ENCODE results near the gene PLEKHN1.
A peak's percentile ranks its signal among the peaks of the same experiment; 100 is the strongest.
"Not testable (repeated sequence)": the region's sequence is repeated elsewhere in the genome, so short reads cannot be mapped to it uniquely, and the experiment has no call there.

The PLEKHN1 gene

DNA sequence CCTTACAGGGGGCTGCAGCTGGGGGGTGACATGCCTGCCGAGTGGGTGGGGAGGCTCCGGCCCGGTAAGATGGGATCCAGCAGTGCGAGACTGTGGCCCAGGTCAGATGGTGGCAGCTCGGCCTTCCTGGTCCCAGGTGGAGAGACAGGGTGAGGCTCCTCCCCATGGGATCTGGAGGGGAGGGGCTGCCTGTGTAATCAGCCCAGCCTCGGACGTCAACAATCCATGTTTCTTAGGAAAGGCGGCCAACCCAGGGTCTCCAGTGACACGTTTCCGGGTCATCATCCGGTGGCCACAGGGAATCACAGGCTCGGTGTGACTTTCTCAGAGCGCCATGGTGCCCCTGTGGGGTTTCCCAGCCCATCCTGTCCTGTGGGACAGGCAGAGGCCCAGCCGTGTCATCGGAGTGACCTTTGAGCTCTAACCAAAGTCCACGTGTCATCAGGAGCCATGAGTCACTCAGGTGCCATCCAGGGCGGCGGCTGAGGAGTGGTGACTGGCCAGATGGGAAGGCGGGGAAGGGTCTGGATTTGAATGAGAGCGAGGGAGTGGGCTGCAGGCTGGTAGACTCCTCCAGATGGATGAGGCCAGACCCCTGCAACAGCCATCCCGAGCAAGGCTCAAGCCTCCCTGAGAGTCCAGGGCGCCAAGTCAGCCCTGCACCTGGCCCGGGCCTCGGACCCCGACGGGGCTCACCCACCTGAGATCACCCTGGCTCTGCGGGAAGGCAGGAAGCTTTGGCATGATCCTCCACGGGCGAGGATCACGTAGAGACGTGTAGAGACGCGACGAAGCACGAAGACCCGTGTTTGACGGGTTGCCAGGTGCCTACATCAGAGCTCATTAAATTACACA is 40.2 kb downstream of the PLEKHN1 start:
- H3K27ac ChIP-seq (ENCODE audit: low read length) = no peak overlapping the region
- no peaks in the 10 kb centered on the region for H3K9me2 ChIP-seq (replicated peaks; ENCODE audit: insufficient read depth, low read length)
- H3K79me2 ChIP-seq (ENCODE audit: low read length) = no peaks in the 10 kb centered on the region
- no peaks in the 10 kb centered on the region for H4K20me1 ChIP-seq (ENCODE audit: insufficient read depth, low read length)
- H3K4me3 ChIP-seq (ENCODE audit: low read length) = no peak overlapping the region
- DNase-seq = no peak
- no peaks in the 10 kb centered on the region for H3K4me1 ChIP-seq (ENCODE audit: low read length)
- no peak overlapping the region for H2AFZ ChIP-seq (ENCODE audit: low read length)
- H3K36me3 ChIP-seq (replicated peaks; ENCODE audit: insufficient read depth, low read length) = no peaks in the 10 kb centered on the region
- H3F3A ChIP-seq (ENCODE audit: insufficient read depth, low read length) = no peaks in the 10 kb centered on the region
- H3K9me3 ChIP-seq (replicated peaks; ENCODE audit: insufficient read depth, low read length) = no peaks in the 10 kb centered on the region; the same call in 1 of the 2 replicates
- peaks cover 85% of the 10 kb centered on the region for H3K27me3 ChIP-seq (replicated peaks; ENCODE audit: insufficient read depth, low read length)
- no peak overlapping the region for H3K4me2 ChIP-seq (ENCODE audit: low read depth, low read length)
- TF ChIP-seq EZH2 (optimal IDR thresholded peaks at IDR 0.05; ENCODE audit: low read depth, low read length) (no peak), EZH2phosphoT487 (IDR thresholded peaks at IDR 0.05; ENCODE audit: low read length) (no peak)
- TF ChIP-seq, protein P1, sequence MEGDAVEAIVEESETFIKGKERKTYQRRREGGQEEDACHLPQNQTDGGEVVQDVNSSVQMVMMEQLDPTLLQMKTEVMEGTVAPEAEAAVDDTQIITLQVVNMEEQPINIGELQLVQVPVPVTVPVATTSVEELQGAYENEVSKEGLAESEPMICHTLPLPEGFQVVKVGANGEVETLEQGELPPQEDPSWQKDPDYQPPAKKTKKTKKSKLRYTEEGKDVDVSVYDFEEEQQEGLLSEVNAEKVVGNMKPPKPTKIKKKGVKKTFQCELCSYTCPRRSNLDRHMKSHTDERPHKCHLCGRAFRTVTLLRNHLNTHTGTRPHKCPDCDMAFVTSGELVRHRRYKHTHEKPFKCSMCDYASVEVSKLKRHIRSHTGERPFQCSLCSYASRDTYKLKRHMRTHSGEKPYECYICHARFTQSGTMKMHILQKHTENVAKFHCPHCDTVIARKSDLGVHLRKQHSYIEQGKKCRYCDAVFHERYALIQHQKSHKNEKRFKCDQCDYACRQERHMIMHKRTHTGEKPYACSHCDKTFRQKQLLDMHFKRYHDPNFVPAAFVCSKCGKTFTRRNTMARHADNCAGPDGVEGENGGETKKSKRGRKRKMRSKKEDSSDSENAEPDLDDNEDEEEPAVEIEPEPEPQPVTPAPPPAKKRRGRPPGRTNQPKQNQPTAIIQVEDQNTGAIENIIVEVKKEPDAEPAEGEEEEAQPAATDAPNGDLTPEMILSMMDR (IDR thresholded peaks at IDR 0.05; ENCODE audit: low read length) = no peak
- no peak overlapping the region for H3K9ac ChIP-seq (ENCODE audit: low read length)

DNA sequence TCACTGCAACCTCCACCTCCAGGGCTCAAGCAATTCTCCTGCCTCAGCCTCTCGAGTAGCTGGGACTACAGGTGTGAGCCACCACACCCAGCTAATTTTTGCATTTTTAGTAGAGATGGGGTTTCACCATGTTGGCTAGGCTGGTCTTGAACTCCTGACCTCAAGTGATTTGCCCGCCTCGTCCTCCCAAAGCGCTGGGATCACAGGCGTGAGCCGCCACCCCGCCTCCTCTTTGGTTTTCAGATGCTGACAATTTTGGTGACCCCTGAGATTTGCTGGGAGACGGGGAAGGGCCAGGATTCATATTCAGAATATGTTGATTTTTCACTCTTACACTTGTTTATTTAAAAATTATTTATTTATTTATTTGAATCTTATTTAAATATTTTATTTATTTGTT is 43.8 kb downstream of the PLEKHN1 start:
- H2AFZ ChIP-seq (ENCODE audit: low read length); H3K9me2 ChIP-seq (replicated peaks; ENCODE audit: insufficient read depth, low read length); H3K36me3 ChIP-seq (replicated peaks; ENCODE audit: insufficient read depth, low read length); H3K4me1 ChIP-seq (ENCODE audit: low read length); H3K79me2 ChIP-seq (ENCODE audit: low read length); H3K4me3 ChIP-seq (ENCODE audit: low read length); H3K4me2 ChIP-seq (ENCODE audit: low read depth, low read length); H3K9ac ChIP-seq (ENCODE audit: low read length); H3K9me3 ChIP-seq (replicated peaks; ENCODE audit: insufficient read depth, low read length); H3K27ac ChIP-seq (ENCODE audit: low read length); H4K20me1 ChIP-seq (ENCODE audit: insufficient read depth, low read length); H3F3A ChIP-seq (ENCODE audit: insufficient read depth, low read length); DNase-seq: not testable (repeated sequence)
- peaks cover 66% of the 10 kb centered on the region for H3K27me3 ChIP-seq (replicated peaks; ENCODE audit: insufficient read depth, low read length)

GRCh38 chr1:1011396-1011949 is 45.2 kb downstream of the PLEKHN1 start:
- no peaks in the 10 kb centered on the region for H3F3A ChIP-seq (ENCODE audit: insufficient read depth, low read length)
- H3K36me3 ChIP-seq (replicated peaks; ENCODE audit: insufficient read depth, low read length) = no peaks in the 10 kb centered on the region
- H3K79me2 ChIP-seq (ENCODE audit: low read length) = no peaks in the 10 kb centered on the region
- H3K4me1 ChIP-seq (ENCODE audit: low read length) = peaks cover 8% of the 10 kb centered on the region
- H3K27me3 ChIP-seq (replicated peaks; ENCODE audit: insufficient read depth, low read length) = peaks cover 53% of the 10 kb centered on the region
- DNase-seq = no peak
- H3K9ac ChIP-seq (ENCODE audit: low read length) = no peak overlapping the region
- H4K20me1 ChIP-seq (ENCODE audit: insufficient read depth, low read length) = no peaks in the 10 kb centered on the region
- TF ChIP-seq EZH2phosphoT487 (IDR thresholded peaks at IDR 0.05; ENCODE audit: low read length) = no peak
- TF ChIP-seq, protein P1 (IDR thresholded peaks at IDR 0.05; ENCODE audit: low read length) = no peak
- TF ChIP-seq EZH2 (optimal IDR thresholded peaks at IDR 0.05; ENCODE audit: low read depth, low read length) = no peak
- no peaks in the 10 kb centered on the region; the same call in 1 of the 2 replicates for H3K9me3 ChIP-seq (replicated peaks; ENCODE audit: insufficient read depth, low read length)
- H3K4me3 ChIP-seq (ENCODE audit: low read length) = no peak overlapping the region
- H3K4me2 ChIP-seq (ENCODE audit: low read depth, low read length) = no peak overlapping the region
- no peak overlapping the region for H2AFZ ChIP-seq (ENCODE audit: low read length)
- H3K9me2 ChIP-seq (replicated peaks; ENCODE audit: insufficient read depth, low read length) = no peaks in the 10 kb centered on the region
- no peak overlapping the region for H3K27ac ChIP-seq (ENCODE audit: low read length)

- not testable (repeated sequence) for H3F3A ChIP-seq (ENCODE audit: insufficient read depth, low read length); H4K20me1 ChIP-seq (ENCODE audit: insufficient read depth, low read length); H3K79me2 ChIP-seq (ENCODE audit: low read length); H3K27ac ChIP-seq (ENCODE audit: low read length); H3K36me3 ChIP-seq (replicated peaks; ENCODE audit: insufficient read depth, low read length); DNase-seq; H3K9me3 ChIP-seq (replicated peaks; ENCODE audit: insufficient read depth, low read length); H3K9me2 ChIP-seq (replicated peaks; ENCODE audit: insufficient read depth, low read length); H3K4me1 ChIP-seq (ENCODE audit: low read length)
- Histone ChIP-seq H3K4me3 (ENCODE audit: low read length) (peak overlapping the region; percentile 77), H3K4me2 (ENCODE audit: low read depth, low read length) (peak overlapping the region; percentile 99; the same call in 1 of the 2 replicates), H3K27me3 (replicated peaks; ENCODE audit: insufficient read depth, low read length) (peaks cover 42% of the 10 kb centered on the region), H3K9ac (ENCODE audit: low read length) (peak overlapping the region; percentile 42), H2AFZ (ENCODE audit: low read length) (peak overlapping the region; percentile 93)
These were observed 46.4 kb downstream of the PLEKHN1 start for GRCh38 chr1:1012736-1013104.
